Cardiac muscle cell (in vitro differentiated cells and primary cell): Measurements from ENCODE around the gene ALOX12B. TPM values are rescaled to one million over a fixed set of nuclear protein-coding genes. Genes with fewer than 3 reads are reported as not detected.
A peak's percentile ranks its signal among the peaks of the same experiment; 100 is the strongest.
"Not testable (repeated sequence)": the region's sequence is repeated elsewhere in the genome, so short reads cannot be mapped to it uniquely, and the experiment has no call there.

Experiments
- DNase-seq, 2 donors: peaks; one replicate each; pipeline versions ENCODE4 v3.0.0 to v3.0.0-alpha.2; 2010 to 2017; ENCODE audit warnings: low read depth in 1 of 2, low spot score in 1 of 2
- H3K27ac ChIP-seq: fragments of 200-600 bp; sonication (generic); 2 replicates; pipeline ENCODE4 v1.5.1; 2016
- H3K27me3 ChIP-seq: fragments of 200-600 bp; sonication (generic); 2 replicates; pipeline ENCODE4 v1.6.0; 2016; ENCODE audit warnings: control low read depth
- H3K36me3 ChIP-seq: fragments of 200-600 bp; sonication (generic); 2 replicates; pipeline ENCODE4 v1.5.1; 2016; ENCODE audit warnings: control low read depth
- H3K4me1 ChIP-seq: fragments of 200-600 bp; sonication (generic); 2 replicates; pipeline ENCODE4 v1.8.1; 2017; ENCODE audit warnings: low read depth, mild to moderate bottlenecking, mixed run types
- H3K4me3 ChIP-seq: fragments of 200-600 bp; sonication (generic); 2 replicates; pipeline ENCODE4 v1.5.1; 2016; ENCODE audit warnings: mild to moderate bottlenecking
- H3K9me3 ChIP-seq: fragments of 200-600 bp; sonication (generic); 2 replicates; pipeline ENCODE4 v1.5.1; 2017; ENCODE audit warnings: low read depth, mild to moderate bottlenecking, control low read depth
- CTCF ChIP-seq: IDR thresholded peaks from 2 replicates; pipeline ENCODE4 v1.5.1; 2012; ENCODE audit warnings: low read depth, mild to moderate bottlenecking, low read length
- polyA plus RNA-seq: library from polyadenylated mRNA; unstranded; fragments of >200 nt; fragmentation: Nextera tagmentation; extraction: Ambion mirVana; gene quantifications from 2 replicates; pipeline ENCODE4 v1.2.1, GENCODE V29; 2016
- total RNA-seq: library from RNA; depleted of rRNA; stranded (reverse); fragments of >200 nt; gene quantifications from 2 replicates; pipeline ENCODE4 v1.2.3, GENCODE V29; 2016

ALOX12B gene
- total and polyA plus RNA-seq, 2 experiments from 2014 or later: 0.42 to 2.3 TPM

GRCh38 chr17:8116776-8117175, 29.3 kb upstream of the ALOX12B start:
- H3K4me3 ChIP-seq: no peak overlapping the region
- DNase-seq: no peak
- H3K9me3 ChIP-seq: no peaks in the 10 kb centered on the region
- H3K4me1 ChIP-seq: no peaks in the 10 kb centered on the region
- peaks cover 67% of the 10 kb centered on the region for H3K27me3 ChIP-seq
- no peak for TF ChIP-seq CTCF
- H3K36me3 ChIP-seq: no peaks in the 10 kb centered on the region
- H3K27ac ChIP-seq: no peak overlapping the region

GRCh38 chr17:8110907-8111306, 23.4 kb upstream of the ALOX12B start:
- H3K27ac ChIP-seq: no peak overlapping the region

GRCh38 chr17:8110456-8110804, 22.9 kb upstream of the ALOX12B start:
- no peak overlapping the region for H3K4me3 ChIP-seq
- TF ChIP-seq CTCF: no peak
- peaks cover 6% of the 10 kb centered on the region for H3K4me1 ChIP-seq
- no peaks in the 10 kb centered on the region for H3K9me3 ChIP-seq
- DNase-seq: no peak
- no peak overlapping the region for H3K27ac ChIP-seq
- H3K27me3 ChIP-seq: peaks cover 72% of the 10 kb centered on the region
- H3K36me3 ChIP-seq: no peaks in the 10 kb centered on the region

More at GRCh38 chr17:8110907-8111306, 23.4 kb upstream of the ALOX12B start:
- DNase-seq: no peak
- Histone ChIP-seq H3K4me1 (peaks cover 6% of the 10 kb centered on the region), H3K27me3 (peaks cover 77% of the 10 kb centered on the region), H3K4me3 (no peak overlapping the region), H3K36me3 (no peaks in the 10 kb centered on the region), H3K9me3 (no peaks in the 10 kb centered on the region)
- no peak for TF ChIP-seq CTCF

- H3K27me3 ChIP-seq: peaks cover 67% of the 10 kb centered on the region
- TF ChIP-seq CTCF: peak; percentile 83
- no peak overlapping the region for H3K27ac ChIP-seq
- peak overlapping the region; percentile 13 for H3K4me3 ChIP-seq
- peaks cover 6% of the 10 kb centered on the region for H3K4me1 ChIP-seq
- DNase-seq: peak; percentile 48 to 77
- no peaks in the 10 kb centered on the region for H3K36me3 ChIP-seq
- no peaks in the 10 kb centered on the region for H3K9me3 ChIP-seq
Measured at GRCh38 chr17:8109661-8110455, 22.3 kb upstream of the ALOX12B start.

GRCh38 chr17:8108972-8109660, 21.6 kb upstream of the ALOX12B start:
- peaks cover 6% of the 10 kb centered on the region for H3K4me1 ChIP-seq
- no peak overlapping the region for H3K4me3 ChIP-seq
- peaks cover 63% of the 10 kb centered on the region for H3K27me3 ChIP-seq
- no peak for TF ChIP-seq CTCF
- H3K27ac ChIP-seq: no peak overlapping the region
- H3K9me3 ChIP-seq: no peaks in the 10 kb centered on the region
- peak in 1 of 2 donors; percentile 23 for DNase-seq
- H3K36me3 ChIP-seq: no peaks in the 10 kb centered on the region

- H3K27ac ChIP-seq, H3K4me3 ChIP-seq, H3K4me1 ChIP-seq, H3K36me3 ChIP-seq, DNase-seq, H3K9me3 ChIP-seq: not testable (repeated sequence)
- H3K27me3 ChIP-seq: peaks cover 53% of the 10 kb centered on the region
Measured at GRCh38 chr17:8106980-8107379, 19.5 kb upstream of the ALOX12B start.
